Sigmoid colon (tissue), 4 donors: Measurements from ENCODE around the gene GPR4.

Experiments
- CTCF ChIP-seq, 4 experiments: fragments of 450-650 bp in 3 of 4; fragments of 200-600 bp in 1 of 4; IDR thresholded peaks; one replicate each; pipeline ENCODE4 v1.5.1; 2016 to 2019; ENCODE audit warnings: antibody characterized with exemption in 4 of 4, mild to moderate bottlenecking in 3 of 4, moderate library complexity in 2 of 4
- POLR2A ChIP-seq, 2 donors: fragments of 450-650 bp; IDR thresholded peaks; one replicate each; pipeline ENCODE4 v1.6.1; 2016; ENCODE audit warnings: antibody characterized with exemption in 2 of 2, mild to moderate bottlenecking in 2 of 2, moderate library complexity in 2 of 2
- POLR2AphosphoS5 ChIP-seq, 4 donors: sonication (generic); formaldehyde crosslinking; IDR thresholded peaks; one replicate each; pipeline ENCODE4 v1.6.1; 2017; ENCODE audit warnings: antibody characterized with exemption in 4 of 4

- no peak for TF ChIP-seq POLR2AphosphoS5 (IDR thresholded peaks at IDR 0.05)
- TF ChIP-seq CTCF (IDR thresholded peaks at IDR 0.05): no peak
- no peak for TF ChIP-seq POLR2A (IDR thresholded peaks at IDR 0.05)
Measured at GRCh38 chr19:45645631-45646344, 43.8 kb upstream of the GPR4 start.
